Uterus (tissue), 4 donors: ENCODE measurements around the gene MIGA2. TPM values are rescaled to one million over a fixed set of nuclear protein-coding genes. Genes with fewer than 3 reads are reported as not detected.

Experiments
- DNase-seq, 2 donors: peaks; one replicate each; pipeline ENCODE4 v3.0.0-alpha.2; 2019 to 2020
- H3K27ac ChIP-seq, 2 donors: fragments of 200-600 bp; sonication (generic); 1 replicate in 1 of 2; 2 replicates in 1 of 2; pipeline ENCODE4 v1.5.1; 2016 to 2018
- H3K27me3 ChIP-seq, 2 donors: fragments of 200-600 bp; sonication (generic); one replicate each; pipeline ENCODE4 v1.5.1; 2018 to 2019; ENCODE audit warnings: control low read depth in 1 of 2
- H3K36me3 ChIP-seq, 2 donors: fragments of 200-600 bp; sonication (generic); one replicate each; pipeline ENCODE4 v1.5.1; 2019; ENCODE audit warnings: control low read depth in 1 of 2
- H3K4me1 ChIP-seq, 2 donors: fragments of 200-600 bp; sonication (generic); one replicate each; pipeline ENCODE4 v1.5.1; 2018 to 2019; ENCODE audit warnings: control low read depth in 1 of 2
- H3K4me3 ChIP-seq, 2 donors: fragments of 200-600 bp; sonication (generic); 1 replicate in 1 of 2; 2 replicates in 1 of 2; pipeline ENCODE4 v1.5.1; 2018 to 2019; ENCODE audit warnings: mild to moderate bottlenecking in 1 of 2
- H3K9me3 ChIP-seq, 2 donors: fragments of 200-600 bp; sonication (generic); one replicate each; pipeline ENCODE4 v1.5.1; 2019; ENCODE audit warnings: control low read depth in 1 of 2
- POLR2A ChIP-seq, 2 donors: fragments of 450-650 bp; IDR thresholded peaks; one replicate each; pipeline ENCODE4 v1.6.1; 2016; ENCODE audit warnings: antibody characterized with exemption in 2 of 2, mild to moderate bottlenecking in 1 of 2, moderate library complexity in 1 of 2
- intact Hi-C: fragments of 100-400 bp; cut with DNase I; formaldehyde crosslinking; loops from one replicate; pipeline ENCODE4 v1.15.1; 2023; ENCODE audit warnings: low total_unique reads
- total RNA-seq, 4 donors: library from RNA; depleted of rRNA in 3 of 4; stranded (reverse); fragments of >200 nt in 3 of 4; gene quantifications; one replicate each; pipeline versions ENCODE4 v1.1.0 to v1.2.4, GENCODE V29; 2014 to 2023
- TF ChIP-seq, protein P1 (sequence below), 4 experiments: fragments of 200-600 bp in 2 of 4; fragments of 450-650 bp in 2 of 4; sonication (generic) in 2 of 4; IDR thresholded peaks; one replicate each; pipeline ENCODE4 v1.5.1; 2016 to 2019; ENCODE audit warnings: antibody characterized with exemption in 4 of 4, mild to moderate bottlenecking in 2 of 4, moderate library complexity in 1 of 4
- donor health status: DM: yes; HTN: yes; CAD: no.

The MIGA2 gene
- total RNA-seq, 4 donors from 2014 or later, result 13.2 to 36.5 (median 34.0) TPM

DNA sequence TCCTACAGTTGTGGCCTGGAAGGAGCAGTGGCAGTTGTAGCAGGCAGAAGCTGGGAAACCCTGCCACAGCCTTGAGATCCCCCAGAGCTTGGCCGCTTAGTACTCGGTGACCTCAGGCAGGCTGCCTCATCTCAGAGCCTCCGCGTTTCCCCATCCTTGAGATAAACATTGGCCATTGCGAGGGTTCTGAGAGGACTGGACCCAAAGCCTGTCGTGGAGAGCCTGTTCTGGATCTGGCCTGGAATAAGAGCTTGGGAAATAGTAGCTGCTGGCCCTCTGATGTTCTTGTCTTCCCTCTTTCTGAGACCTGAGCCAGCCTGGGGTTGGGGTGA is 1.3 kb downstream of the MIGA2 start:
- Histone ChIP-seq H3K27ac (peak overlapping the region in 1 of 2 donors; percentile 12), H3K9me3 (no peaks in the 10 kb centered on the region), H3K4me1 (peaks cover 0 to 11% of the 10 kb centered on the region in 2 donors), H3K27me3 (no peaks in the 10 kb centered on the region), H3K36me3 (no peaks in the 10 kb centered on the region), H3K4me3 (peak overlapping the region; percentile 78 to 96)
- intact Hi-C loops, result no loop called here
- DNase-seq, result no peak
- TF ChIP-seq, protein P1, sequence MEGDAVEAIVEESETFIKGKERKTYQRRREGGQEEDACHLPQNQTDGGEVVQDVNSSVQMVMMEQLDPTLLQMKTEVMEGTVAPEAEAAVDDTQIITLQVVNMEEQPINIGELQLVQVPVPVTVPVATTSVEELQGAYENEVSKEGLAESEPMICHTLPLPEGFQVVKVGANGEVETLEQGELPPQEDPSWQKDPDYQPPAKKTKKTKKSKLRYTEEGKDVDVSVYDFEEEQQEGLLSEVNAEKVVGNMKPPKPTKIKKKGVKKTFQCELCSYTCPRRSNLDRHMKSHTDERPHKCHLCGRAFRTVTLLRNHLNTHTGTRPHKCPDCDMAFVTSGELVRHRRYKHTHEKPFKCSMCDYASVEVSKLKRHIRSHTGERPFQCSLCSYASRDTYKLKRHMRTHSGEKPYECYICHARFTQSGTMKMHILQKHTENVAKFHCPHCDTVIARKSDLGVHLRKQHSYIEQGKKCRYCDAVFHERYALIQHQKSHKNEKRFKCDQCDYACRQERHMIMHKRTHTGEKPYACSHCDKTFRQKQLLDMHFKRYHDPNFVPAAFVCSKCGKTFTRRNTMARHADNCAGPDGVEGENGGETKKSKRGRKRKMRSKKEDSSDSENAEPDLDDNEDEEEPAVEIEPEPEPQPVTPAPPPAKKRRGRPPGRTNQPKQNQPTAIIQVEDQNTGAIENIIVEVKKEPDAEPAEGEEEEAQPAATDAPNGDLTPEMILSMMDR (IDR thresholded peaks at IDR 0.05), result no peak
- TF ChIP-seq POLR2A (IDR thresholded peaks at IDR 0.05), result no peak

DNA sequence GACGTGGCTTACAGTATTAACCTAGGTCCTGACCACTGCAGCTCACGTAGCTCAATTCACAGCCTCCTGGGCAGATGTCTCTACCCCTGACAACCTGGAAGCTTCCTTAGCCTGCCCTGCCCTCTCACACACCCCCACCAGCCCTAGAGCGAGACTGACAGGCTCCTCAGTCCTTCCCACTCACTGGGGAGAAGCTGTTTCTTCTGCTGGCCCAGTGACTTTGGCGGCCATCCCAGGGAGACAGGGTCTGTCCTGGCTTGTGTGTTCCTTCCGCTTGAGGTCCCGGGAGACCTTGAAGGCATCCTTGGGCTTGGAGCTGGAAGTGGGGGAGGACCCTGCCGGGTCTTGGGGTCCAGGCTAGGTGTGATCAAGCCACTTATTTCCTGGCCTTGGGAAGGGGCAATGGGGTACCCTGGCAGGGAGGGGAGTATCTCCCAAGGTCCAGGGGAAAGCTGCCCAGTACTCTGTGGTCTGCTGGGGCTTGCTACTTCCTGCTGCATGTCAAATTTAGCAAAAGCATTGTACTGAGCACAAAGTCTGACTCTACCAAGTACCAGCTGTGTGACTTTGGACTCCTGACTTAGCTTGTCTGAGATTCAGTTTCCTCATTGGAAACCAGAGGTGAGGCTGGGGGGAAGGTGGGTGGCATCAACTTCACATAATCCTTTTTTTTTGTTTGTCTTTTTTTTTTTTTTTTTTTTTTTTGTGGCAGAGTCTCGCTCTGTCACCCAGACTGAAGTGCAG is 1.9 kb downstream of the MIGA2 start:
- no peaks in the 10 kb centered on the region for H3K9me3 ChIP-seq
- no peaks in the 10 kb centered on the region for H3K36me3 ChIP-seq
- H3K27me3 ChIP-seq, result no peaks in the 10 kb centered on the region
- no peak for TF ChIP-seq POLR2A (IDR thresholded peaks at IDR 0.05)
- TF ChIP-seq, protein P1 (IDR thresholded peaks at IDR 0.05), result no peak
- DNase-seq, result no peak
- intact Hi-C loops, result no loop called here
- peaks cover 0 to 11% of the 10 kb centered on the region in 2 donors for H3K4me1 ChIP-seq
- peak overlapping the region in 1 of 2 donors; percentile 12 for H3K27ac ChIP-seq
- H3K4me3 ChIP-seq, result no peak overlapping the region

DNA sequence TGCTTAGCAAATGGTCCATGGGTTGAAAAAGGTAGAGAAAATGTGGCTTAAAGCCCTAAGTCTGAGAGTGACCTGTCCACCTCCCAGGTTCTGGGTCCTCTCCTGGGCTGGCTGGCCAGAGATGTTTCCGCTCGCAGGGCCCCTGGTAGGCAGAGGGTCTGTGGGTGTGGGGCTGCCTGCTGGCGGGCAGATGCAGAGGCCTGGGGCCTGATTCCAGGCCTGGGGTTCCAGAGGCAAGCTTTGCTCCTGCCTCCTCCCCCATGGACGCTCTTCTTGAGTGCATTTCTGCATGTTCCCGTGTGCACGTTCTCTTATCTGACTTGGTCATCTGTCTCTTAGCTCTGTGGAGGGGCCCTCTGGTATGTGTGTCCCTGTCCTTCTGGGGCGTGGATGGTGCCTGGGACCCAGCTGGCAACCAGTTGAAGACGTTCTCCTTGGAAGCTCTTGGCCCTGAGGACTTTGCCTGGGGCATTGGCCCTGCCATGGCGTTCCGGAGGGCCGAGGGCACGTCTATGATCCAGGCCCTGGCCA is 3.8 kb downstream of the MIGA2 start:
- H3K27ac ChIP-seq, result no peak overlapping the region
- H3K36me3 ChIP-seq, result no peaks in the 10 kb centered on the region
- no peak for DNase-seq
- TF ChIP-seq POLR2A (IDR thresholded peaks at IDR 0.05), result no peak
- TF ChIP-seq, protein P1 (IDR thresholded peaks at IDR 0.05), result no peak
- H3K4me1 ChIP-seq, result peaks cover 0 to 11% of the 10 kb centered on the region in 2 donors
- H3K9me3 ChIP-seq, result no peaks in the 10 kb centered on the region
- no peaks in the 10 kb centered on the region for H3K27me3 ChIP-seq
- H3K4me3 ChIP-seq, result no peak overlapping the region
- intact Hi-C loops, result no loop called here

DNA sequence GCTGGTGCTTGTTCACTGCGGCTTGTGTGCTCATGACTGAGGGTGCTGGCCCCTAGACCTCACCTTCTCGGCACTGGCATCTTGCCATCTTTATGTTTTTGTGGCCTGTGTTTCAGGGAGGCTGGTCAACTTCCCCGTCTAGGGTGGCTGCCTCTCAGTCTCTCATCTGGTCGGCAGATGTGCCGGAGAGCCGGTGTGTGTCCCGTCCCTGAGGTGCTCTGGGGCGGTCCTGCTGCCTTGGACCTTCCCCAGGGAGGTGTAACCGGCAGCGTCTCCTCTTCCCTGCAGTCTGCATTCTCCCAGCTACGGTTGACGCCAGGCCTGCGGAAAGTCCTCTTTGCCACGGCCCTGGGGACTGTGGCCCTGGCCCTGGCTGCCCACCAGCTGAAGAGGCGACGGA is 5.6 kb downstream of the MIGA2 start:
- Histone ChIP-seq H3K9me3 (no peaks in the 10 kb centered on the region), H3K27me3 (no peaks in the 10 kb centered on the region), H3K4me3 (no peak overlapping the region), H3K36me3 (no peaks in the 10 kb centered on the region), H3K4me1 (peaks cover 0 to 11% of the 10 kb centered on the region in 2 donors), H3K27ac (no peak overlapping the region)
- intact Hi-C loops, result no loop called here
- no peak for DNase-seq
- no peak for TF ChIP-seq POLR2A (IDR thresholded peaks at IDR 0.05)
- TF ChIP-seq, protein P1 (IDR thresholded peaks at IDR 0.05), result no peak

DNA sequence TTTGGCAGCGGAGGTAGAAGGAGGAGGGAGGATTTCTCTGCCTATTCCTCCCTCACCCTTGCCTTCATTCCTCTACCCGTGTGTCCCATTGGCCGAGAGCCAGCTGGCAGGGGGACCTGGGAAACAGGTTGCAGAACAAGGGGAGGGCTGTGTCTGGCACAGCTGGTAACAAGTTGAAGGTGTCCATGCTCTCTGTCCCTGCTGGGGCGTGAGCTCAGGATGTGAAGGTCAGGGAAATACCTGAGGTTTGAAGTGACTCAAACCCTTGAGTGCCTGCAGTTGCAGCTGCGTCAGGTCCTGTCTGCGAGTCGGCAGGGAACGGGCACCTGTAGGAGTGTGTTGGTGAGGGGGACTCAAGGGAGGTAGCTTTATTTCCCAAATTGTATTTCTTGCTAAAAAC is 16.2 kb downstream of the MIGA2 start:
- Histone ChIP-seq H3K4me1 (no peaks in the 10 kb centered on the region), H3K27ac (no peak overlapping the region), H3K9me3 (no peaks in the 10 kb centered on the region), H3K36me3 (no peaks in the 10 kb centered on the region), H3K4me3 (no peak overlapping the region), H3K27me3 (no peaks in the 10 kb centered on the region)
- no peak for DNase-seq
- TF ChIP-seq, protein P1 (IDR thresholded peaks at IDR 0.05), result no peak
- no peak for TF ChIP-seq POLR2A (IDR thresholded peaks at IDR 0.05)
- intact Hi-C loops, result no loop called here
